K562 (cell line): Measurements from ENCODE around the gene FAM219A. TPM values are rescaled to one million over a fixed set of nuclear protein-coding genes. Genes with fewer than 3 reads are reported as not detected.

Source experiments
- ATAC-seq: fragments of 200-7000 bp; cut with Tn5 transposase; 3 replicates; pipeline ENCODE4 v1.9.1; 2020; ENCODE audit warnings: moderate library complexity
- BruUV-seq: library from RNA; stranded (reverse); fragments of 400-500 nt; replicated peaks from 2 replicates; lab custom pipeline; 2021; lab: Mats Ljungman, UMichigan
- CTCF ChIA-PET: fragments of 300-600 bp; formaldehyde crosslinking; extraction: SDS; loops from one replicate; lab custom pipeline; 2021; ENCODE audit warnings: low intra/inter-chr PET ratio; lab: Yijun Ruan, JAX
- POLR2A ChIA-PET: fragments of 300-600, 350-650 bp; sonication (Branson Sonifier 250); formaldehyde crosslinking; extraction: SDS; loops from one replicate; lab custom pipeline; 2021; ENCODE audit warnings: antibody characterized with exemption, inconsistent platforms; lab: Yijun Ruan, JAX
- DNase-seq, 4 experiments: peaks; one replicate each; pipeline versions ENCODE4 v3.0.0 to v3.0.0-alpha.2; 2011 to 2018; ENCODE audit warnings: low spot score in 3 of 4, mixed read lengths in 3 of 4; ENCODE audit errors: extremely low read depth in 1 of 4
- FAIRE-seq: peaks from 2 replicates; lab custom pipeline; 2011; peaks lifted over from hg19 to GRCh38; lab: Jason Lieb, UNC
- H2AFZ ChIP-seq: 2 replicates; pipeline ENCODE4 v1.6.0; 2011; ENCODE audit warnings: low read depth, low read length, control low read depth, inconsistent platforms
- H3K27ac ChIP-seq: fragments of 200-600 bp; 3 replicates; pipeline ENCODE4 v1.8.0; 2011; ENCODE audit warnings: low read depth, mild to moderate bottlenecking, control low read depth, inconsistent platforms, low read length, moderate library complexity, mixed read lengths; ENCODE audit errors: extremely low read depth
- H3K27me3 ChIP-seq, 2 experiments: fragments of 300-600 bp in 1 of 2; 2 replicates in 1 of 2; 3 replicates in 1 of 2; pipeline versions ENCODE4 v1.6.0 to v1.8.0; 2011; ENCODE audit warnings: inconsistent platforms in 2 of 2, low read length in 2 of 2, mild to moderate bottlenecking in 1 of 2, mixed read lengths in 1 of 2, moderate library complexity in 1 of 2; ENCODE audit not compliant: control insufficient read depth in 2 of 2, insufficient read depth in 2 of 2
- H3K36me3 ChIP-seq: fragments of 300-600 bp; 3 replicates; pipeline ENCODE4 v1.8.0; 2011; ENCODE audit warnings: mild to moderate bottlenecking, low read length, inconsistent platforms; ENCODE audit not compliant: control insufficient read depth, insufficient read depth
- H3K4me1 ChIP-seq, 2 experiments: fragments of 200-600 bp in 1 of 2; replicated peaks in 1 of 2; 2 replicates in 1 of 2; 3 replicates in 1 of 2; pipeline versions ENCODE4 v1.5.1 to v1.8.0; 2011; ENCODE audit warnings: inconsistent platforms in 2 of 2, low read length in 2 of 2, mild to moderate bottlenecking in 1 of 2, mixed read lengths in 1 of 2, moderate library complexity in 1 of 2; ENCODE audit not compliant: control insufficient read depth in 2 of 2, insufficient read depth in 2 of 2
- H3K4me2 ChIP-seq: 2 replicates; pipeline ENCODE4 v1.6.1; 2011; ENCODE audit warnings: low read length, control low read depth, inconsistent platforms, mixed read lengths; ENCODE audit not compliant: insufficient read depth
- H3K4me3 ChIP-seq: fragments of 200-600 bp; sonication (generic), shearing (Covaris generic); 2 replicates; pipeline ENCODE4 v1.5.1; 2016; ENCODE audit warnings: control low read depth, inconsistent platforms
- H3K79me2 ChIP-seq: fragments of 200-600 bp; 3 replicates; pipeline ENCODE4 v1.8.0; 2011; ENCODE audit warnings: low read length, inconsistent platforms; ENCODE audit not compliant: control insufficient read depth, insufficient read depth
- H3K9ac ChIP-seq, 2 experiments: 2 replicates each; pipeline versions ENCODE4 v1.6.0 to v1.6.1; 2011; ENCODE audit warnings: low read depth in 2 of 2, low read length in 2 of 2, control low read depth in 1 of 2, inconsistent platforms in 1 of 2, mild to moderate bottlenecking in 1 of 2, mixed read lengths in 1 of 2; ENCODE audit not compliant: insufficient read depth in 1 of 2
- H3K9me1 ChIP-seq: one replicate; pipeline ENCODE4 v1.6.0; 2011; ENCODE audit warnings: inconsistent platforms, mild to moderate bottlenecking, low read length, moderate library complexity; ENCODE audit not compliant: control insufficient read depth, insufficient read depth
- H3K9me3 ChIP-seq: replicated peaks from 2 replicates; pipeline ENCODE4 v1.5.1; 2011; ENCODE audit warnings: low read depth, low read length, inconsistent platforms; ENCODE audit not compliant: control insufficient read depth, insufficient read depth
- H4K20me1 ChIP-seq: replicated peaks from 2 replicates; pipeline ENCODE4 v1.6.1; 2011; ENCODE audit warnings: low read length, inconsistent platforms, mixed read lengths; ENCODE audit not compliant: control insufficient read depth, insufficient read depth
- CC2D1A ChIP-seq: fragments of 450-650 bp; IDR thresholded peaks from 2 replicates; pipeline ENCODE4 v1.6.1; 2017; ENCODE audit warnings: mild to moderate bottlenecking
- CCNT2 ChIP-seq: IDR thresholded peaks from 2 replicates; pipeline ENCODE4 v1.6.1; 2011; ENCODE audit warnings: borderline replicate concordance, low read depth, mild to moderate bottlenecking, moderate library complexity, mixed read lengths, low read length; ENCODE audit not compliant: insufficient read length; ENCODE audit errors: extremely low read depth
- KAT2B ChIP-seq: IDR thresholded peaks from one replicate; pipeline ENCODE4 v1.6.1; 2012; ENCODE audit warnings: low read depth, mild to moderate bottlenecking, control low read depth, inconsistent platforms, low read length, moderate library complexity
- NCOA1 ChIP-seq: fragments of 450-650 bp; IDR thresholded peaks from 2 replicates; pipeline ENCODE4 v1.6.1; 2016; ENCODE audit warnings: low read depth
- PCBP2 ChIP-seq: fragments of 200-400 bp; formaldehyde crosslinking; IDR thresholded peaks from 2 replicates; pipeline ENCODE4 v1.6.1; 2018; ENCODE audit warnings: low read length, low read depth, mild to moderate bottlenecking, moderate library complexity; ENCODE audit not compliant: poor library complexity, severe bottlenecking
- PHF21A ChIP-seq: fragments of 450-650 bp; IDR thresholded peaks from 2 replicates; pipeline ENCODE4 v1.6.1; 2017; ENCODE audit warnings: low read depth, borderline replicate concordance
- PML ChIP-seq: IDR thresholded peaks from 2 replicates; pipeline ENCODE4 v1.6.1; 2012; ENCODE audit warnings: low read length, inconsistent platforms
- PPARD ChIP-seq: fragments of 250-450 bp; sonication (Bioruptor Pico); IDR thresholded peaks from 2 replicates; pipeline ENCODE4 v1.8.0; 2022; ENCODE audit warnings: inconsistent platforms, mild to moderate bottlenecking, moderate library complexity
- RHOXF2B ChIP-seq: fragments of 250-450 bp; sonication (Bioruptor Pico); conservative IDR thresholded peaks from 2 replicates; pipeline ENCODE4 v1.5.1; 2021
- SMARCB1 ChIP-seq: IDR thresholded peaks from 2 replicates; pipeline ENCODE4 v1.6.1; 2011; ENCODE audit warnings: improper control_type of control experiment, low read depth; ENCODE audit not compliant: insufficient read length
- STAG1 ChIP-seq: sonication (generic); formaldehyde crosslinking; IDR thresholded peaks from 2 replicates; pipeline ENCODE4 v1.5.0; 2020; ENCODE audit warnings: missing genetic modification reagents, borderline replicate concordance
- ZNF212 ChIP-seq: fragments of 450-650 bp; formaldehyde crosslinking; IDR thresholded peaks from 2 replicates; pipeline ENCODE4 v1.4.0; 2020; ENCODE audit warnings: mild to moderate bottlenecking
- ZNF551 ChIP-seq: fragments of 250-450 bp; sonication (Bioruptor Pico); IDR thresholded peaks from 2 replicates; pipeline ENCODE4 v1.5.0; 2021; ENCODE audit warnings: mild to moderate bottlenecking, moderate library complexity
- WGBS: fragments of 100-300 bp; shearing (Covaris generic); methylation state at CpG from one replicate; pipeline ENCODE4 v1.1.6; 2016; ENCODE audit warnings: low coverage, mixed read lengths; ENCODE audit not compliant: insufficient coverage; ENCODE audit errors: missing lambda C conversion rate; 5-methylcytosine and 5-hydroxymethylcytosine counted together
- in situ Hi-C: fragments of 300-500 bp; cut with MboI; formaldehyde crosslinking; loops from 4 replicates; pipeline ENCODE4 v1.15.0; 2018; ENCODE audit warnings: inconsistent platforms, mixed read lengths
- intact Hi-C: fragments of 100-400 bp; cut with micrococcal nuclease; formaldehyde crosslinking; loops from 2 replicates; pipeline ENCODE4 v1.14.2; 2022
- polyA plus RNA-seq, 8 experiments: library from polyadenylated mRNA; depleted of rRNA in 4 of 8; stranded (reverse) in 5 of 8; unstranded in 3 of 8; fragments of >200 nt; fragmentation: Nextera tagmentation in 2 of 8; fragmentation: Illumina TruSeq in 1 of 8; extraction: Ambion mirVana in 2 of 8; extraction: Trizol in 1 of 8; gene quantifications; 2 replicates each; pipeline versions ENCODE4 v1.2.1 to v1.2.3, GENCODE V29; 2011 to 2014; ENCODE audit warnings: inconsistent platforms in 1 of 8, missing spikeins in 1 of 8
- total RNA-seq, 7 experiments: library from RNA; depleted of rRNA in 6 of 7; stranded (reverse); fragments of >200 nt in 6 of 7; fragmentation: Illumina TruSeq in 2 of 7; extraction: Trizol in 2 of 7; gene quantifications; 2 replicates each; pipeline versions ENCODE4 v1.2.1 to v1.2.3, GENCODE V29; 2011 to 2021; ENCODE audit warnings: low replicate concordance in 1 of 7
- TF ChIP-seq, protein P1 (sequence below): sonication (generic); formaldehyde crosslinking; IDR thresholded peaks from 2 replicates; pipeline ENCODE4 v1.8.1; 2023; ENCODE audit warnings: mild to moderate bottlenecking, missing genetic modification reagents

Gene FAM219A
- total and polyA plus RNA-seq, 9 of the 15 experiments (the other 6 are each of a cell fraction or from before 2014, with no cell fraction given): 0.63 to 8.6 (median 2.9) TPM

DNA sequence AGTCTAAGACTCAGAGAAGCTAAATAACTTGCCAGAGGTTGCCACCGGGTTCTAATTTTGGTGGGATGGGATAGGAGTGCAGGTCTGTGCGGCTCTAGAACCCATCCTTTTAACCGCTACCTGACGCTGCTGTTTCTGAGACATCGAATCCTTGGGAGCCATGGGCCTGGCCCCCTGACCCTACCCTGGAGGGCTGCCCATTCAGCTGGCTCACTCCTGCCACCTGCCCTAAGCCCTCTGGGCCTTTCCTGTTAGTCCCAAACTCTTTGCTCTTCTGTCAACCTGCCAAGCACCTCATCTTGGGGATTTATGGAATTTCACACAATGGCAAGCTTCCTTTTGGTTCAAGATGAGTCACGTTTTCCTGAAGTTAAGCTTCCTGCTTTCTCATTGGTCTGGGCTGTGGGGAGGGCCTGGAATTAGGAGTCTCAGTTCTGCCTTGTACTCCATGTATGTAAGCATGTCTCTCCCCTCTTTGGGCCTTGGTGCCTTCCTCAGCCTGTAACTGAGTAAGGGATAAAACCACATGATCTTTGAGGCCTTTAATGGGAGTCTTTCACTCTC lies 37.9 kb upstream of the FAM219A start:
- in situ Hi-C loops (loop anchor here (5.0 to 10.0 kb wide), 2 partner anchors 49 to 71 kb away; no protein-coding TSS in a partner anchor), intact Hi-C loops (no loop called here)
- Histone ChIP-seq H2AFZ (no peak overlapping the region), H4K20me1 (peaks cover 4% of the 10 kb centered on the region; the same call in 1 of the 2 replicates), H3K27me3 (no peaks in the 10 kb centered on the region), H3K79me2 (no peaks in the 10 kb centered on the region), H3K4me3 (no peak overlapping the region), H3K9ac (no peak overlapping the region), H3K9me1 (no peaks in the 10 kb centered on the region), H3K9me3 (no peaks in the 10 kb centered on the region), H3K4me2 (no peak overlapping the region), H3K27ac (no peak overlapping the region), H3K36me3 (no peaks in the 10 kb centered on the region), H3K4me1 (no peaks in the 10 kb centered on the region)
- no peak for DNase-seq
- ChIA-PET POLR2A (interaction anchor here (0.6 to 0.8 kb wide), 2 partner anchors 60 to 63 kb away, joined by 3 read pairs; no protein-coding TSS in a partner anchor), CTCF (no interaction called here)
- TF ChIP-seq CCNT2 (no peak), CC2D1A (no peak), RHOXF2B (CRISPR knock-in tag) (no peak), NCOA1 (no peak), STAG1 (CRISPR knock-in tag) (no peak), KAT2B (no peak), SMARCB1 (no peak), PML (no peak), PHF21A (no peak), ZNF212 (no peak), PCBP2 (no peak), ZNF551 (CRISPR knock-in tag) (no peak), PPARD (no peak)
- TF ChIP-seq, protein P1, sequence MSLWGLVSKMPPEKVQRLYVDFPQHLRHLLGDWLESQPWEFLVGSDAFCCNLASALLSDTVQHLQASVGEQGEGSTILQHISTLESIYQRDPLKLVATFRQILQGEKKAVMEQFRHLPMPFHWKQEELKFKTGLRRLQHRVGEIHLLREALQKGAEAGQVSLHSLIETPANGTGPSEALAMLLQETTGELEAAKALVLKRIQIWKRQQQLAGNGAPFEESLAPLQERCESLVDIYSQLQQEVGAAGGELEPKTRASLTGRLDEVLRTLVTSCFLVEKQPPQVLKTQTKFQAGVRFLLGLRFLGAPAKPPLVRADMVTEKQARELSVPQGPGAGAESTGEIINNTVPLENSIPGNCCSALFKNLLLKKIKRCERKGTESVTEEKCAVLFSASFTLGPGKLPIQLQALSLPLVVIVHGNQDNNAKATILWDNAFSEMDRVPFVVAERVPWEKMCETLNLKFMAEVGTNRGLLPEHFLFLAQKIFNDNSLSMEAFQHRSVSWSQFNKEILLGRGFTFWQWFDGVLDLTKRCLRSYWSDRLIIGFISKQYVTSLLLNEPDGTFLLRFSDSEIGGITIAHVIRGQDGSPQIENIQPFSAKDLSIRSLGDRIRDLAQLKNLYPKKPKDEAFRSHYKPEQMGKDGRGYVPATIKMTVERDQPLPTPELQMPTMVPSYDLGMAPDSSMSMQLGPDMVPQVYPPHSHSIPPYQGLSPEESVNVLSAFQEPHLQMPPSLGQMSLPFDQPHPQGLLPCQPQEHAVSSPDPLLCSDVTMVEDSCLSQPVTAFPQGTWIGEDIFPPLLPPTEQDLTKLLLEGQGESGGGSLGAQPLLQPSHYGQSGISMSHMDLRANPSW (CRISPR knock-in tag): no peak
- no peak for FAIRE-seq
- no TSS peak for BruUV-seq
- WGBS: 0% methylated on average over 5 of the region's 6 CpGs
- no peak for ATAC-seq
